Neural cell (in vitro differentiated cells): ENCODE results near the gene FOXP3.

Experiments used
- SMC3 ChIP-seq: fragments of 450-650 bp; conservative IDR thresholded peaks from 2 replicates; pipeline ENCODE4 v1.6.1; 2014; ENCODE audit warnings: antibody characterized with exemption, mild to moderate bottlenecking, moderate library complexity; ENCODE audit not compliant: poor library complexity
- TAF1 ChIP-seq: IDR thresholded peaks from 2 replicates; pipeline ENCODE4 v1.6.1; 2012; ENCODE audit warnings: low read depth
- TF ChIP-seq, protein P1 (sequence below): fragments of 450-650 bp; IDR thresholded peaks from 2 replicates; pipeline ENCODE4 v1.5.1; 2014; ENCODE audit warnings: antibody characterized with exemption, mild to moderate bottlenecking, moderate library complexity; ENCODE audit not compliant: poor library complexity, severe bottlenecking

GRCh38 chrX:49287665-49288064, 23.2 kb upstream of the FOXP3 start:
- TF ChIP-seq, protein P1, sequence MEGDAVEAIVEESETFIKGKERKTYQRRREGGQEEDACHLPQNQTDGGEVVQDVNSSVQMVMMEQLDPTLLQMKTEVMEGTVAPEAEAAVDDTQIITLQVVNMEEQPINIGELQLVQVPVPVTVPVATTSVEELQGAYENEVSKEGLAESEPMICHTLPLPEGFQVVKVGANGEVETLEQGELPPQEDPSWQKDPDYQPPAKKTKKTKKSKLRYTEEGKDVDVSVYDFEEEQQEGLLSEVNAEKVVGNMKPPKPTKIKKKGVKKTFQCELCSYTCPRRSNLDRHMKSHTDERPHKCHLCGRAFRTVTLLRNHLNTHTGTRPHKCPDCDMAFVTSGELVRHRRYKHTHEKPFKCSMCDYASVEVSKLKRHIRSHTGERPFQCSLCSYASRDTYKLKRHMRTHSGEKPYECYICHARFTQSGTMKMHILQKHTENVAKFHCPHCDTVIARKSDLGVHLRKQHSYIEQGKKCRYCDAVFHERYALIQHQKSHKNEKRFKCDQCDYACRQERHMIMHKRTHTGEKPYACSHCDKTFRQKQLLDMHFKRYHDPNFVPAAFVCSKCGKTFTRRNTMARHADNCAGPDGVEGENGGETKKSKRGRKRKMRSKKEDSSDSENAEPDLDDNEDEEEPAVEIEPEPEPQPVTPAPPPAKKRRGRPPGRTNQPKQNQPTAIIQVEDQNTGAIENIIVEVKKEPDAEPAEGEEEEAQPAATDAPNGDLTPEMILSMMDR, result no peak
- TF ChIP-seq TAF1 (no peak), SMC3 (no peak)
